Neural cell (in vitro differentiated cells): ENCODE results near the gene SMIM23. TPM values are rescaled to one million over a fixed set of nuclear protein-coding genes. Genes with fewer than 3 reads are reported as not detected.

Experiments
- H2AFZ ChIP-seq: fragments of 200-600, 300-800 bp; sonication (generic), shearing (Covaris generic); 2 replicates; pipeline ENCODE4 v1.6.0; 2014; ENCODE audit warnings: low read depth, mild to moderate bottlenecking, antibody characterized with exemption, low read length, moderate library complexity
- H3F3A ChIP-seq: fragments of 200-600 bp; shearing (Covaris generic); 2 replicates; pipeline ENCODE4 v1.6.1; 2016; ENCODE audit warnings: mild to moderate bottlenecking, moderate library complexity, mixed read lengths, antibody characterized with exemption, low read length; ENCODE audit not compliant: insufficient read depth, poor library complexity, severe bottlenecking
- H3K27ac ChIP-seq: fragments of 200-600, 300-800 bp; sonication (generic), shearing (Covaris generic); 2 replicates; pipeline ENCODE4 v1.5.1; 2014; ENCODE audit warnings: mild to moderate bottlenecking, low read length, moderate library complexity
- H3K27me3 ChIP-seq: fragments of 300-800, 200-600 bp; sonication (generic), shearing (Covaris generic); 2 replicates; pipeline ENCODE4 v1.6.0; 2014; ENCODE audit warnings: mild to moderate bottlenecking, low read depth, low read length, moderate library complexity; ENCODE audit not compliant: insufficient read depth
- H3K36me3 ChIP-seq: fragments of 300-800, 200-600 bp; sonication (generic), shearing (Covaris generic); 2 replicates; pipeline ENCODE4 v1.5.1; 2014; ENCODE audit warnings: mild to moderate bottlenecking, antibody characterized with exemption, low read length, moderate library complexity; ENCODE audit not compliant: insufficient read depth
- H3K4me2 ChIP-seq: fragments of 300-800, 200-600 bp; sonication (generic), shearing (Covaris generic); 2 replicates; pipeline ENCODE4 v1.6.0; 2014; ENCODE audit warnings: mild to moderate bottlenecking, low read length
- H3K4me3 ChIP-seq: fragments of 300-800, 200-600 bp; sonication (generic), shearing (Covaris generic); 2 replicates; pipeline ENCODE4 v1.5.1; 2014; ENCODE audit warnings: mild to moderate bottlenecking, low read length, moderate library complexity
- H3K79me2 ChIP-seq: fragments of 200-600 bp; shearing (Covaris generic); replicated peaks from 2 replicates; pipeline ENCODE4 v1.6.0; 2014; ENCODE audit warnings: mild to moderate bottlenecking, low read length, moderate library complexity; ENCODE audit not compliant: insufficient read depth
- H3K9ac ChIP-seq: fragments of 300-800, 200-600 bp; sonication (generic), shearing (Covaris generic); 2 replicates; pipeline ENCODE4 v1.6.1; 2016; ENCODE audit warnings: mild to moderate bottlenecking, low read length, mixed read lengths
- H3K9me2 ChIP-seq: fragments of 200-600 bp; shearing (Covaris generic); 2 replicates; pipeline ENCODE4 v1.6.1; 2016; ENCODE audit warnings: mild to moderate bottlenecking, low read length, mixed read lengths; ENCODE audit not compliant: insufficient read depth
- H3K9me3 ChIP-seq: fragments of 200-600, 300-800 bp; sonication (generic), shearing (Covaris generic); 2 replicates; pipeline ENCODE4 v1.6.1; 2016; ENCODE audit warnings: mild to moderate bottlenecking, mixed run types, low read length, moderate library complexity, mixed read lengths
- H4K20me1 ChIP-seq: fragments of 200-600 bp; shearing (Covaris generic); 2 replicates; pipeline ENCODE4 v1.6.1; 2016; ENCODE audit warnings: mild to moderate bottlenecking, mixed run types; ENCODE audit not compliant: insufficient read depth
- EP300 ChIP-seq: fragments of 450-650 bp; conservative IDR thresholded peaks from 2 replicates; pipeline ENCODE4 v1.6.1; 2014; ENCODE audit warnings: antibody characterized with exemption, mild to moderate bottlenecking, moderate library complexity; ENCODE audit not compliant: poor library complexity, severe bottlenecking
- EZH2 ChIP-seq: fragments of 200-600, 300-800 bp; shearing (Covaris generic), sonication (generic); IDR thresholded peaks from 2 replicates; pipeline ENCODE4 v1.6.1; 2014; ENCODE audit warnings: antibody characterized with exemption, low read length, borderline replicate concordance, mild to moderate bottlenecking; ENCODE audit not compliant: insufficient read depth, poor library complexity, severe bottlenecking
- MXI1 ChIP-seq: fragments of 450-650 bp; conservative IDR thresholded peaks from 2 replicates; pipeline ENCODE4 v1.6.1; 2014; ENCODE audit warnings: antibody characterized with exemption, mild to moderate bottlenecking; ENCODE audit not compliant: poor library complexity, severe bottlenecking
- POLR2AphosphoS5 ChIP-seq: IDR thresholded peaks from 2 replicates; pipeline ENCODE4 v1.6.1; 2012
- RAD21 ChIP-seq: fragments of 450-650 bp; conservative IDR thresholded peaks from 2 replicates; pipeline ENCODE4 v1.6.1; 2014; ENCODE audit warnings: antibody characterized with exemption, mild to moderate bottlenecking, moderate library complexity
- SMC3 ChIP-seq: fragments of 450-650 bp; conservative IDR thresholded peaks from 2 replicates; pipeline ENCODE4 v1.6.1; 2014; ENCODE audit warnings: antibody characterized with exemption, mild to moderate bottlenecking, moderate library complexity; ENCODE audit not compliant: poor library complexity
- TAF1 ChIP-seq: IDR thresholded peaks from 2 replicates; pipeline ENCODE4 v1.6.1; 2012; ENCODE audit warnings: low read depth
- polyA plus RNA-seq: library from polyadenylated mRNA; depleted of rRNA; stranded (reverse); fragments of >200 nt; gene quantifications from 2 replicates; pipeline ENCODE4 v1.2.3, GENCODE V29; 2014
- TF ChIP-seq, protein P1 (sequence below): IDR thresholded peaks from 2 replicates; pipeline ENCODE4 v1.6.1; 2012; ENCODE audit warnings: borderline replicate concordance
- TF ChIP-seq, protein P2 (sequence below): fragments of 450-650 bp; IDR thresholded peaks from 2 replicates; pipeline ENCODE4 v1.5.1; 2014; ENCODE audit warnings: antibody characterized with exemption, mild to moderate bottlenecking, moderate library complexity; ENCODE audit not compliant: poor library complexity, severe bottlenecking

The SMIM23 gene
- polyA plus RNA-seq, 1 donor from 2014 or later, result not detected

DNA sequence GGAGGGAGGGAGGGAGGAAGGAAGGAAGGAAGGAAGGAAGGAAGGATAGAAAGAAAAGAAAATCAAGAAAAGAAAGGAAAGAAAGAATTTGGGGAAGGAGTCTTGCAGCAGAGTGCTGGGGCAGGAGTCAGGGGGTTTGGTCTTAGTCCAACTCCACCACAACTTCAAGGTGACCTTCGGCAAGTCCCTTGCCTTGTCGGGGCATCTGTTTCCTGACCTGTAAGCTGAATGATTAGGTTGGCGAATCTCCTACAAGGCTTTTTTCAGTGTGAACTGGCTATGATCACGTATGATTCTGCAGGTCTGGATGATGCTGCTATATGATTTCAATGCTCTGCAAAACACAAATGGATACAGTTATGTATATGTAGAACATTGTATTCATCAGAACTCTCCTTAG lies 20.1 kb downstream of the SMIM23 start:
- H3K79me2 ChIP-seq, result no peaks in the 10 kb centered on the region
- no peaks in the 10 kb centered on the region for H4K20me1 ChIP-seq
- no peaks in the 10 kb centered on the region for H3K36me3 ChIP-seq
- H3K4me2 ChIP-seq, result no peak overlapping the region
- no peak overlapping the region for H3K9ac ChIP-seq
- H3K4me3 ChIP-seq, result no peak overlapping the region
- H3F3A ChIP-seq, result no peaks in the 10 kb centered on the region
- TF ChIP-seq SMC3, result no peak
- no peak for TF ChIP-seq MXI1
- no peak for TF ChIP-seq EZH2
- TF ChIP-seq TAF1, result no peak
- TF ChIP-seq RAD21, result no peak
- TF ChIP-seq EP300, result no peak
- TF ChIP-seq, protein P1, sequence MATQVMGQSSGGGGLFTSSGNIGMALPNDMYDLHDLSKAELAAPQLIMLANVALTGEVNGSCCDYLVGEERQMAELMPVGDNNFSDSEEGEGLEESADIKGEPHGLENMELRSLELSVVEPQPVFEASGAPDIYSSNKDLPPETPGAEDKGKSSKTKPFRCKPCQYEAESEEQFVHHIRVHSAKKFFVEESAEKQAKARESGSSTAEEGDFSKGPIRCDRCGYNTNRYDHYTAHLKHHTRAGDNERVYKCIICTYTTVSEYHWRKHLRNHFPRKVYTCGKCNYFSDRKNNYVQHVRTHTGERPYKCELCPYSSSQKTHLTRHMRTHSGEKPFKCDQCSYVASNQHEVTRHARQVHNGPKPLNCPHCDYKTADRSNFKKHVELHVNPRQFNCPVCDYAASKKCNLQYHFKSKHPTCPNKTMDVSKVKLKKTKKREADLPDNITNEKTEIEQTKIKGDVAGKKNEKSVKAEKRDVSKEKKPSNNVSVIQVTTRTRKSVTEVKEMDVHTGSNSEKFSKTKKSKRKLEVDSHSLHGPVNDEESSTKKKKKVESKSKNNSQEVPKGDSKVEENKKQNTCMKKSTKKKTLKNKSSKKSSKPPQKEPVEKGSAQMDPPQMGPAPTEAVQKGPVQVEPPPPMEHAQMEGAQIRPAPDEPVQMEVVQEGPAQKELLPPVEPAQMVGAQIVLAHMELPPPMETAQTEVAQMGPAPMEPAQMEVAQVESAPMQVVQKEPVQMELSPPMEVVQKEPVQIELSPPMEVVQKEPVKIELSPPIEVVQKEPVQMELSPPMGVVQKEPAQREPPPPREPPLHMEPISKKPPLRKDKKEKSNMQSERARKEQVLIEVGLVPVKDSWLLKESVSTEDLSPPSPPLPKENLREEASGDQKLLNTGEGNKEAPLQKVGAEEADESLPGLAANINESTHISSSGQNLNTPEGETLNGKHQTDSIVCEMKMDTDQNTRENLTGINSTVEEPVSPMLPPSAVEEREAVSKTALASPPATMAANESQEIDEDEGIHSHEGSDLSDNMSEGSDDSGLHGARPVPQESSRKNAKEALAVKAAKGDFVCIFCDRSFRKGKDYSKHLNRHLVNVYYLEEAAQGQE, result no peak
- TF ChIP-seq, protein P2, sequence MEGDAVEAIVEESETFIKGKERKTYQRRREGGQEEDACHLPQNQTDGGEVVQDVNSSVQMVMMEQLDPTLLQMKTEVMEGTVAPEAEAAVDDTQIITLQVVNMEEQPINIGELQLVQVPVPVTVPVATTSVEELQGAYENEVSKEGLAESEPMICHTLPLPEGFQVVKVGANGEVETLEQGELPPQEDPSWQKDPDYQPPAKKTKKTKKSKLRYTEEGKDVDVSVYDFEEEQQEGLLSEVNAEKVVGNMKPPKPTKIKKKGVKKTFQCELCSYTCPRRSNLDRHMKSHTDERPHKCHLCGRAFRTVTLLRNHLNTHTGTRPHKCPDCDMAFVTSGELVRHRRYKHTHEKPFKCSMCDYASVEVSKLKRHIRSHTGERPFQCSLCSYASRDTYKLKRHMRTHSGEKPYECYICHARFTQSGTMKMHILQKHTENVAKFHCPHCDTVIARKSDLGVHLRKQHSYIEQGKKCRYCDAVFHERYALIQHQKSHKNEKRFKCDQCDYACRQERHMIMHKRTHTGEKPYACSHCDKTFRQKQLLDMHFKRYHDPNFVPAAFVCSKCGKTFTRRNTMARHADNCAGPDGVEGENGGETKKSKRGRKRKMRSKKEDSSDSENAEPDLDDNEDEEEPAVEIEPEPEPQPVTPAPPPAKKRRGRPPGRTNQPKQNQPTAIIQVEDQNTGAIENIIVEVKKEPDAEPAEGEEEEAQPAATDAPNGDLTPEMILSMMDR, result no peak
- TF ChIP-seq POLR2AphosphoS5, result no peak
- no peak overlapping the region for H3K27ac ChIP-seq
- H3K9me2 ChIP-seq, result no peaks in the 10 kb centered on the region
- no peak overlapping the region for H2AFZ ChIP-seq
- H3K9me3 ChIP-seq, result no peaks in the 10 kb centered on the region
- H3K27me3 ChIP-seq, result peaks cover 3% of the 10 kb centered on the region

DNA sequence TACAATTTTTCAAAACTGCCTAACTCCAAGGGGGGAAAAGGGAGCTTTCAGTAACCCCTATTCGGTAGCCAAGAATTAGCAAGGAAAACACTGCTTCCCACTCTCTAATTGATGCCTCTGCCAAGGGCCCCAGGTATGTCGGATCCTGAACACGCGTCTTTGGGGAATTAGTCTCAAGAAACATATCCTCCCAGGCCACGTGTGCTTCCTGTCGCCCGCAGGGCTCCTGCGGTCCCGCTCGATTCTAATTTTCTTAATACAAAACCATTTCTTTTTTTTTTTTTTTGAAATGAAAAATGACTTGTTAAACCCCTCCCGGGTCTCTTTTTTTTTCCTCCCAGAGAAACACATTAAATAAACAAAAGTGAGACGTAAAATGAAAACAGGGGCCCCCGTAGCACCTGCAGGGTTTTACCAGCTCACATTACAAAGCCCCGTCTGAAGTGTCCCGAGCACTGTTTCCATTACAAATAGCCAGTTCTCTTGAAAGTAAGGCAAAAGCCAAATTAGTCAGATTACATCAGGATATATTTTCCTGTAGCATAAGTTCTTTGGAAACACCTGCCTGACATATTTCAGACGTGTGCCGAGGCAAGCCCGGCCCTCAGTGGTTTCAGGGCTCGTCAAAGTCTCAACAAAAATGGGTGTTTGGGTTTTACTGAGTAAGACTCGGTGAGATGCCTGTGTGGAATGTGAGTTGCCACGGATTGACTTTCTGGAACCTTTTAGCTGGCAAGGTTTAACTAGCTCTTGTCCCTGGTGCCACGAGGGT lies 21.5 kb downstream of the SMIM23 start:
- no peak overlapping the region for H2AFZ ChIP-seq

More for the DNA sequence above, 21.5 kb downstream of the SMIM23 start:
- no peaks in the 10 kb centered on the region for H3K9me3 ChIP-seq
- H3K27me3 ChIP-seq, result peaks cover 3% of the 10 kb centered on the region
- no peak overlapping the region for H3K4me2 ChIP-seq
- no peaks in the 10 kb centered on the region for H3K79me2 ChIP-seq
- H3K36me3 ChIP-seq, result no peaks in the 10 kb centered on the region
- H4K20me1 ChIP-seq, result no peaks in the 10 kb centered on the region
- no peaks in the 10 kb centered on the region for H3F3A ChIP-seq
- TF ChIP-seq SMC3, result no peak
- H3K9me2 ChIP-seq, result no peaks in the 10 kb centered on the region
- H3K27ac ChIP-seq, result no peak overlapping the region
- H3K4me3 ChIP-seq, result no peak overlapping the region
- H3K9ac ChIP-seq, result no peak overlapping the region
